RCC 7860 (cell line): Measurements from ENCODE around the gene UBR4.
A peak's percentile ranks its signal among the peaks of the same experiment; 100 is the strongest.

Experiments used
- DNase-seq: peaks from one replicate; pipeline ENCODE4 v3.0.0-alpha.2; 2015; ENCODE audit warnings: low spot score
- FAIRE-seq: peaks from 2 replicates; lab custom pipeline; 2012; peaks lifted over from hg19 to GRCh38; lab: Jason Lieb, UNC

Gene UBR4

DNA sequence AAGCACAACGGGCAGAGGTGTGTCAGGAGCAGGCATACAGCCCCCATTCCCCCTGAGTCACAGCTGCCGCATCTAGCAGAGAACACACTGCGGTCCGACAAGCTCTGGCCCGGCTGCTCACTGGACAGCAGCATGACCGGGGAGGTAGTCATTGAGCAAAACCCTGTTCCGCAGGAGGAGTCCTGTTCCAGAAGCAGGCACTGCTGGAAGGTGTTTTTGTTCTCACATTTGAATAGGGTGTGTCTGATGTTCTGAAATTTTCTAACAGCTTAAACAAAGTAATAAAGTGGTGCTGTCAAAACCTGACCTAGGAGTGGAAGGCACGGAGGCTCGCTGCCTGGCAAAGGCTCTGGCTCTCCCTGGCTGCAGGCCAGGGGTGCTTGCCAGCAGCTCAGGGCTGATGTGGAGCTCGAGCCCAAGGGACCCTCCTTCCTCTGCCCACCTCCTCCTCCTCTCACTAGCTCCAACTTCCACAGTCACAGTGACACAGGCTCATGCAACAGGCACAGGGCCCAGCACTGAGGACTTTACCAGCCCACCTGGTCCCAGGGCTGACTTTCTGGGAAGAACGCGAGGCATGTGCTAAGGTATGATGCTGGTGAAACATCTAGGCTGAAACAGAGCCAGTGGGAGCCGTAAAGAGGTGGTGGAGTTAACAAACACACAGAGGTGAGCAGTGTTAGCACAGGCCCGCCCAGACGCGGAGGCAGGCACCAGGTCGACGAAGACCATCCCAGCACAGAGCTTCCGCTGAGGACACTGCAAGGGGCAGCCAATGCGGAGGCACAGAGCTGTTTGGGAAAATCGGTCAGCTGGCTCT, 135.0 kb downstream of the UBR4 start:
- FAIRE-seq (no peak), DNase-seq (no peak)

DNA sequence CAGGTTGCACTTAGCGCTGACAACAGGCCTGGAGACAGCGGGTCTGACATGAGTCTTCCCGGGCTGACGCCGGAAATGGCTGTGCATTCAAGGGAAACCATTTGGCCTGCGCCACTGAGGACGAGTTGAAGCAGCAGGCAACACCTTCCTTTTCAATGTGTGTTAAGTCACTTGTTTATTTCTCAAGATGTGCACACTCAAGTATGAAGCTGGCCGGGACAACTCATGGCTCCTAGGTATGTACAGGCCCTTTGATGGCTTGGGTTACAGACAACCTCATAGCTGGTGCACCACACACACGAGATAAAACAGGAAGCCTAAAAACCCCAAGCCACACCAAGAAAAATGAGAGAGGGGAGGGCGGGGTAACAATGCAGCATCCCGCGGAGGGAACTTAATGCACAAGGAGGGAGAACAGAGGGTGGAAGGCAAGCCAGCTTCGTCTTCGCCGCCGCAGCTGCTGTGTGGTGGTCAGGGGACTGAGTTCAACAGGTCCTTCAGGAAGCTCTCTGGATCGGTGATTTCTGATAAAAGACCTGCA, 135.6 kb downstream of the UBR4 start:
- no peak for DNase-seq
- no peak for FAIRE-seq

GRCh38 chr1:19073311-19074186, 136.5 kb downstream of the UBR4 start:
- no peak for FAIRE-seq
- no peak for DNase-seq

DNA sequence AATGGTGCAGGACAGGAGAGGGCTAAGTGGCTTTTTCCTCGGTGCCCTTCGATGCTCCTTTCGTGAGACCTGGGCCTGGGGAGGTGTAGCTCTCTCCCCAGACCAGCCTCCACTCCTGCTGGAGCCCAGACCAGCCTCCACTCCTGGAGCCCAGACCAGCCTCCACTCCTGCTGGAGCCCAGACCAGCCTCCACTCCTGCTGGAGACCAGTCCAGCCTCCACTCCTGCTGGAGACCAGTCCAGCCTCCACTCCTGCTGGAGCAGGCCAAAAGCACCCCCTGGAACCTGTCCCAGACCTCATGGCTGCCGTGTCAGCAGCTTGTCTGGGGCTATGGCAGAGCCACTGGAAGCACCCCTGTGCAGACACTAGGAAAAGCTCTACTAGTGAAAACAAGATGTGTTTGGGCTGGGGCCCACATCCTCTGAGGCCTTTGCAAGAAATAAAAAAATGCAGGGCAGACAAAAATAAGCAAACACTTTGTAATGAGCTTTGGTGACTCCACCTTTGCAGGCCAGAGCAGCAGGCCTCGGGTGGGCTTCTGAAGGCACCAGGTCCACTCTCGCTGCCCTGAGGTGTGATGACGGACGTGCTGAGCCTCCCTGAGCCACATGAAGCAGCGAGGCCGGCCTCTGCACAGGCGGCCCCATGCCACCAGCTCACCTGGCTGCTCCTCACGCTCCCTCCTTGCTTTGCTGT, 137.6 kb downstream of the UBR4 start:
- no peak for FAIRE-seq

GRCh38 chr1:19071674-19072281, 138.3 kb downstream of the UBR4 start:
- no peak for DNase-seq
- no peak for FAIRE-seq

More for the DNA sequence above, 137.6 kb downstream of the UBR4 start:
- DNase-seq: no peak

DNA sequence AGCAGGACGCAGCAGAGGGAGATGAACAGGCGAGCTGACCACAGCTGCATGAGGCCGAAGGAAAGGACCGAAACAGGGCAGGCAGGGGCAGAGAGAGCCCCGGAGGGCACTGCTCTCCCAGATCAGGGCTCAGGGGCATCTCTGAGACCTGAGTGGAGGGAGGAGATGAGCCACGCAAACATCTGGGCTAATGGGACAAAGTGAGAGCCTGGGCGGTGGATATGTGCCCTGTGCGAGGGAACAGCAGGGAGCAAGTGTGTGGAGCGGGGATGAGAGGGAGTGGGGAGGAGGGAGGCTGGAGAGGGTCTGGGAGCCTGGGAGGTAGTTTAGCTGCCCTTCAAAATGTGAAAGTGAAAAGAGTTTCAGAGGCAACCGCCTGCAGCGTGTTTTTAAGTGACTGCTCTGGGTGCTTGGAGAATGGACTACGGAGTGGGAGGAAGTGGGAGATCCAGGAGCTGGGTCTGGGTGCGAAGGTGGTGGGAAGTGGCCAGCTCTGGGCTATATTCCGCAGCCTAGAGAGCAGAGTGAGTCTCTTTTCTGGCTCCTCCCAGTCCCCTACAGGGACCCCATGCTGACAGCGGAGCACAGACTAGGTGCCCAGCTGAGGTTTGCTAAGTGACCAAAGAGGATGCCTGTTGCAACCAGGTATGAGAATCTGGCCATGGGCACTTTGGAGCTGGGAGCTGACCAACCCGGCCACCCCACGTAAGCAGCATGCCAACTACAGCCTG, 139.0 kb downstream of the UBR4 start:
- FAIRE-seq (no peak), DNase-seq (no peak)

DNA sequence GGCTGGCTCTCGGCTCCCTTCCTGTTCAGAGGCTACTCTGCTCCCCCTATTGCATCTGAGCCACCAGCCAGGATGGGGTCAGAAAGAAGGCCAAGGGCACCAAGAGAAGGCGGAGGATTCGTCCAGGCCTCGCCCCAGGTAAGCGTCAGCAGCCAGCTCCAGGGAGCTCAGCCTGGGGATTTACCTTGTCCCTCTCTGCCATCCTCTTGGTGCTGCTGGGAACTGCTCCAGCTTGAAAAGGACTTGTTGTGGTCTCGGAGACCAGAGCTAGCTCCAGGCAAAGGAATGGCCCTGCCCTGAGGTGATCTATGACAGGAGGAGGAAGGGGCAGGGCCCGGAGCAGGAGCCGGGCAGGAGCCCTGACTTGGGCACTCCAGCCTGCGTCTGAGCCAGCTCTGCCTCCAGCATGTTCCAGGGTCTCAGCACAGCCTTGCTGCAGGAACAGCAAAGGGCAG, 139.8 kb downstream of the UBR4 start:
- no peak for DNase-seq
- FAIRE-seq: no peak

DNA sequence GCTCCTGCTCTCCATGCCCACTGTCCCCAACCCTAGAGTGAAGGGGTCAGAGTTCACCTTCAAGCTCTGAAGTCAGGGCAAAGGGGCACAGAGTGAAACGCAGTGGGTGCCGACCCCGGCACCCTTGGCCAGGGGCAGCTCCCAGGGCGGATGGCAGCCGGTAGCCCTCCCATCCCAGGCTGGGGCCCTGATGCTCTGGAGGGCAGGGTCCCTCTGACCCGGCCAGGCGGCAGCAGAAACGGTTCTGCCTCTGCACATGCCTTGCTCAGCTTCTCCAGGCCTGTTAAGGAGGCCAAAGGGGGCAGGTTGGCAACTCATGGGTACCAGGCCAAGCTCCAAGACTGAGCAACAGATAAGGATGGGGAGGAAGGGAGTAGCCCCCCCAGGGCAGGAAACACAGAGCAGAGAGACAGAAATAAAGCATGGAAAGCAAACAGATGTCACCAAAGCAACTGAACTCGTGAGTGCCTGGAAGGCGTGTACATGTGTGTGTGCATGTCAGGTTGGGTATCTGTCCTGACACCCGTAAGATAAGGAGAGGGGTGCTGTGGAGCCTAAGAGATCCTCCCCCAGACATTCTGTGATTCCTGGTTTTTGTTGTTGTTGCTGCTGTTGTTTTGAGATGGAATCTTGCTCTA, 141.3 kb downstream of the UBR4 start:
- DNase-seq: no peak
- no peak for FAIRE-seq

GRCh38 chr1:19067912-19068638, 142.0 kb downstream of the UBR4 start:
- no peak for DNase-seq
- FAIRE-seq: no peak

DNA sequence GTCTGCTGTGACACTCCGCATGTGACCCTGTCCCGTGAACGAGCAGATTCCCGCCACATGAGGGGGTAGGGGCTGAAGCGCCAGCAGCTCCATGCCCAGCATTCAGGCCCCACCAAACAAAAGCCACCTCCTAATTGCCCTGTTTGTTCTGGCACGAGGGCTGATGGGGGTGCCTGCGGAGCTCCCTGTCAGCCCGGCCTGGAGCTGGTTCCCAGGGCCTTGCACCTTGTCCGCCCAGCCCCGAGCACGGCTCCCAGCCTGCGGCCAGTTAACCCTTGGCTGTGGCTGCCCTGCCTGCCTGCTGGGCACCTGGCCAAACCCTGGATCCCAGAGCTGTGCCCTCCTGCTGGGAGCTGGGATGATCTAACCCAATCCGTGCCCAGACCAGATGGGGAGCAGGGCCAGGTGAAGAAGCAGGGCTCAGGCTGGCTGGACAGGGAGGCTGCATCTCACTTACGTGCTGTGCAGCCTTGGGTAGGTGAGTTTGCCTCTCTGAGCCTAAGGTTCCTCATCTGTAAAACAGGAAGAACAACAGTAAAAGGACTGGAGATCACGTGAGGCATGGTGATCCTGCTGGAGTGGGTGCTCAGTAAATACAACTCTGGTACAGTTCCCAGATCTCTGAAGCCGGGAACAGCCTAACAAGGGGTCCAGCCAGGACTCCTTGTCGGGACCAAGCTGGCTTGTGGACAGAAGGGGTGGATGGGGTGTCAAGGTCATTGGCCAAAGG, 142.7 kb downstream of the UBR4 start:
- DNase-seq: peak; percentile 52
- FAIRE-seq: peak; percentile 65

DNA sequence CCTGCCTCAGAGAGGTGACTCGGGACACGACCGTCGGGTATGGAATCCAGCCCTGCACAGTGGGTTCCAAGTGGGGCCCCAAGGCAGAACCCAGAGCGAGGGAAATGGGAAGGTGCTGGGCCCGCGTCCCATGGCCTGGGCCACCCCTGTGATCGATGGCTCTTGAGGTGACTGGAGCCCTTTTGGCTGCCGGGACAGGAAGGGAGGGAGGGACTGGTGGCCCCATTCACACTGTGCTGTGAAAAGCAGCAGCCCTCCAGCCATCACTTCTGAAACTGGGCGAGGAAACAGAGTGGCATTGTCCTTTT, 143.2 kb downstream of the UBR4 start:
- DNase-seq (no peak), FAIRE-seq (no peak)

- FAIRE-seq: no peak
Observed at GRCh38 chr1:19066248-19066873, 143.7 kb downstream of the UBR4 start.

DNA sequence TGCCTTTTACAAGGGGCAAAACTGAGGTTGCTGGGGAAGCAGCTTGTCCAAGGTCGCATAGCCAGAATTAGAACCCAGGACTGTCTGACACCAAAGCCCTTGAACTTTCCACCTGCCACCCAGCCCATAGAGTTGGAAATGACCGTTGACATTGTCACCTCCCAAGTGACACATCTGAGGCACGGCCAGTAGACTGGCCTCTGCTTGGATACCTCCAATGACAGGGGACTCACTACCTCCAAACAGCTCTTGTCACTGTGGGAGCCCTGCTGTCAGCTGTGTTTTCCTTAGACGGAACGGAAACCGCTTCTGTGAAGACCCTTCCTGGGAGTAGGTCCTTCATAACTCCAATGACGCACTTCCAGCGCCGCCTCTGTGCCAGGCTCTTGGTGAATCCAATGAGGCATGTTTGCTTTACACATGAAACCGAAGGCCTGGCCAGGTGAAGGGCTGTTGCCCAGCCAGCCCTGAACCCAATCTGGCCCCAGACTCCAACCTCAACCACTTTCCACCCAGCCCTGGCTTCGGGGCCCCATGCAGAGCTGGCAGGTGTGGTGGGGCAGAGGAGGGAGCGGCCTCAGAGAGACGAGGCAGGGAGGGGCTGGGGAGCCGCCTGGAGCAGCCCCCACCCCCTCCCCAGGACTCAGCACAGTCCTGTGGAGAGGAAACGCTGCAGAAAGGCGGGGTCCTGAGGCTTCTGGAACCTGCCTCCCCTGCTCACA, 144.4 kb downstream of the UBR4 start:
- FAIRE-seq (no peak), DNase-seq (no peak)

More at GRCh38 chr1:19066248-19066873, 143.7 kb downstream of the UBR4 start:
- DNase-seq: no peak

DNA sequence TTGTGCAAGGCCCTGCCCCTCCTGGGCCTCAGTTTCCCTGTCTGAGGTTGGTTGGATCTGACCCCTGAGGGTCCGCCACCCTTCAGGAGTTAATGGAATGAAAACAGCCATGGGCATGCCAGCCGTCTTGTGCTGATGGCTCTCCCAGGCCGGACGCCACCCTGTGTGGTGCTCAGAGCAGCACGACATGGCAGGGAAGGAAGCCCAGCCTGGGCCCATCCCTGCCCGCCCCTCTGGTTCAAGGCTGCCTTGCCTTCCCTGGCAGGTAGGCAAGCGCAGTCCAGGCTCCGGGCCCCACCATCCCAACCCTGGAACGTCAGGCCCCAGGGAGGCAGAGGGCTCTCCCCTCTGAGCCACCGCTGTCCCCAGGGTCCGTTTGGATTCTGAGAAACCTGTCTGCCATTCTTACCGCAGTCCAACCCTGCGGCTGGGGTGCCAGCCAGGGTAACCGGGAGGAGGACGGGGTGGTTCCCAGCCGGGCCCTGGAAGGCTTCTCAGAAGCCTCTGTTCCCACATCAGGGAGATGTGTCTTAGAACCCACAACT, 145.1 kb downstream of the UBR4 start:
- DNase-seq (no peak), FAIRE-seq (no peak)

DNA sequence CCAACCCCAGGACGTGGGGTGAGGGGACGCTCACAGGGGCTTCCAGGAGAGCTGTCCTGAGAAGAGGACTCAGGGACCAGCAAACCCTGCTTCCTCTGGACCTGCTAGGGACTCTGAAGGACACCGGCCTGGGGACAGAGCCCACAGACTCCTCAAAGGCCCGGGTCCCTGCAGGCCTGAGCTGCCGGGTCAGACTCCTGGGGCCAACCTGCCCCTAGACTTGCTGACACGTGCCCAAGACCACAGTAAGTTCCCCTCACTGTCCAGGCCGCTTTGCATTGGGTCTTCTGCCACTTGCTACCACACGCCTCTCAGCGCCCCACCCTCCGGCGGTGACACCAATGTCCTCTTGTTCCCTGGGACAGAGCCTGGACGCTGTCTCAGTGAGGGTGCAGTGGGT, 146.9 kb downstream of the UBR4 start:
- no peak for FAIRE-seq
- DNase-seq: no peak

GRCh38 chr1:19062258-19063029, 147.6 kb downstream of the UBR4 start:
- FAIRE-seq (no peak), DNase-seq (no peak)
